Measurements from ENCODE around the gene AKAP6. TPM values are rescaled to one million over a fixed set of nuclear protein-coding genes. Genes with fewer than 3 reads are reported as not detected.

The AKAP6 gene
- total RNA-seq, 1 experiment from 2014 or later, result 1.9 TPM

DNA sequence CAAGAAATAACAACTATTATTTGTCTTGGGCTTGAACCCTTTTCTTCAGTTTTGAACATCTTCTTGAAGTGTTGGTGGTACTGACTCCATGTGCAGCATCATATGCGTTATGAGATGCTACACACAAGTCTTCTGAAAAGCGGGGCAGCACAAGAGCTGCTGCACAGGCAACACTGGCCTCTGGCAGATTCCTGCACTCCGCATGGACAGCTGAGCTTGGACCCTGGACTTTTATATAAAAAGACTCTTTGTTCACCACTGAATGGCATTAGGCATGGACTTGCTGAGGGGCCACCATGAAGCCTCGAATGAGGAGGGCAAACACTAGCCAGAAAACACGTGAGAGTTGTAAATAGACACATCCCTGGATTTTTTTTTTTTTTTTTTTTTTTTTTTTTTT, 398.7 kb downstream of the AKAP6 start (continued):
- TF ChIP-seq EZH2 (IDR thresholded peaks at IDR 0.05) (no peak), YY1 (IDR thresholded peaks at IDR 0.05; ENCODE audit: extremely low read depth, insufficient replicate concordance, low read depth, low read length) (no peak), EZH2phosphoT487 (IDR thresholded peaks at IDR 0.05; ENCODE audit: borderline replicate concordance) (no peak), SRF (IDR thresholded peaks at IDR 0.05; ENCODE audit: low read depth) (no peak), CEBPB (IDR thresholded peaks at IDR 0.05; ENCODE audit: low read depth) (no peak), EGR1 (IDR thresholded peaks at IDR 0.05; ENCODE audit: low read depth) (no peak), SIN3A (IDR thresholded peaks at IDR 0.05; ENCODE audit: low read depth) (no peak), ELF1 (IDR thresholded peaks at IDR 0.05; ENCODE audit: borderline replicate concordance, low read depth) (no peak)

DNA sequence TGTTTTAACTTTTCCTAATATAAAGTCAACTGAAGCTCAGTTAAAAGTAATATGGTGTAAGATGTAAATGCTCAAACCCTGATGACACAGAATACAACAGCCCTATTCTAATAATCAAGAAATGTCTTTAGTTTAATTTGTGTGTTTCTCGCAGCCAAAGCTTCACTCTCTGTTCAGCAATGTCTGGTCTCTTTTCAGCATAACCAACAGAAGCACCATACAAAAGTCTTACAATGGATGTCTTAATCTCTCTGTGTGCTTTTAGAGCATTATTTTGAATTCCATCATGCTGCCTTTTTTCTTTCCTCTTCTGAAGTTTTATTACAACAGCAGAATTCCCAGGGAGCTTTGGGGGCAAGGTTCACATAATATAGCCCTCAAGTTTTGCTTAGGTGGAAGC, 399.4 kb downstream of the AKAP6 start:
- Histone ChIP-seq H4K20me1 (ENCODE audit: insufficient read depth) (no peaks in the 10 kb centered on the region), H3K4me2 (ENCODE audit: low read length) (no peak overlapping the region), H3K4me3 (replicated peaks in 1 of 2; ENCODE audit: low read depth in 1 of 2, low read length in 2 of 2) (no peak overlapping the region), H3K9me2 (ENCODE audit: insufficient read depth) (no peaks in the 10 kb centered on the region), H3K27me3 (ENCODE audit: insufficient read depth, low read length) (peaks cover 17% of the 10 kb centered on the region), H3K9ac (ENCODE audit: low read length) (no peak overlapping the region), H3K4me1 (ENCODE audit: control insufficient read depth in 1 of 2, insufficient read depth in 2 of 2, low read length in 2 of 2) (no peaks in the 10 kb centered on the region), H3K36me3 (ENCODE audit: control insufficient read depth in 1 of 2, insufficient read depth in 2 of 2, low read length in 2 of 2) (no peaks in the 10 kb centered on the region), H3K9me3 (ENCODE audit: control insufficient read depth in 1 of 2, insufficient read depth in 1 of 2, low read depth in 1 of 2, low read length in 2 of 2) (no peaks in the 10 kb centered on the region), H3K79me2 (ENCODE audit: insufficient read depth, low read length) (no peaks in the 10 kb centered on the region), H2AFZ (ENCODE audit: low read depth, low read length, poor library complexity, severe bottlenecking) (no peak overlapping the region), H3K27ac (ENCODE audit: low read depth, low read length) (no peak overlapping the region)
- TF ChIP-seq TCF7L2 (IDR thresholded peaks at IDR 0.05; ENCODE audit: borderline replicate concordance, extremely low read depth, insufficient read depth, insufficient read length) (no peak), CBX3 (IDR thresholded peaks at IDR 0.05; ENCODE audit: low read depth) (no peak), SIN3A (IDR thresholded peaks at IDR 0.05; ENCODE audit: low read depth) (no peak), EZH2 (IDR thresholded peaks at IDR 0.05) (no peak), SP1 (IDR thresholded peaks at IDR 0.05; ENCODE audit: low read depth) (no peak), ZNF274 (IDR thresholded peaks at IDR 0.05; ENCODE audit: low read depth, low read length) (no peak), CEBPB (IDR thresholded peaks at IDR 0.05; ENCODE audit: low read depth) (no peak), ELF1 (IDR thresholded peaks at IDR 0.05; ENCODE audit: borderline replicate concordance, low read depth) (no peak), SRF (IDR thresholded peaks at IDR 0.05; ENCODE audit: low read depth) (no peak), RAD21 (IDR thresholded peaks at IDR 0.05; ENCODE audit: low read depth) (no peak), POLR2AphosphoS5 (IDR thresholded peaks at IDR 0.05; ENCODE audit: low read depth, low read length) (no peak), EZH2phosphoT487 (IDR thresholded peaks at IDR 0.05; ENCODE audit: borderline replicate concordance) (no peak)
- TF ChIP-seq, protein P1, sequence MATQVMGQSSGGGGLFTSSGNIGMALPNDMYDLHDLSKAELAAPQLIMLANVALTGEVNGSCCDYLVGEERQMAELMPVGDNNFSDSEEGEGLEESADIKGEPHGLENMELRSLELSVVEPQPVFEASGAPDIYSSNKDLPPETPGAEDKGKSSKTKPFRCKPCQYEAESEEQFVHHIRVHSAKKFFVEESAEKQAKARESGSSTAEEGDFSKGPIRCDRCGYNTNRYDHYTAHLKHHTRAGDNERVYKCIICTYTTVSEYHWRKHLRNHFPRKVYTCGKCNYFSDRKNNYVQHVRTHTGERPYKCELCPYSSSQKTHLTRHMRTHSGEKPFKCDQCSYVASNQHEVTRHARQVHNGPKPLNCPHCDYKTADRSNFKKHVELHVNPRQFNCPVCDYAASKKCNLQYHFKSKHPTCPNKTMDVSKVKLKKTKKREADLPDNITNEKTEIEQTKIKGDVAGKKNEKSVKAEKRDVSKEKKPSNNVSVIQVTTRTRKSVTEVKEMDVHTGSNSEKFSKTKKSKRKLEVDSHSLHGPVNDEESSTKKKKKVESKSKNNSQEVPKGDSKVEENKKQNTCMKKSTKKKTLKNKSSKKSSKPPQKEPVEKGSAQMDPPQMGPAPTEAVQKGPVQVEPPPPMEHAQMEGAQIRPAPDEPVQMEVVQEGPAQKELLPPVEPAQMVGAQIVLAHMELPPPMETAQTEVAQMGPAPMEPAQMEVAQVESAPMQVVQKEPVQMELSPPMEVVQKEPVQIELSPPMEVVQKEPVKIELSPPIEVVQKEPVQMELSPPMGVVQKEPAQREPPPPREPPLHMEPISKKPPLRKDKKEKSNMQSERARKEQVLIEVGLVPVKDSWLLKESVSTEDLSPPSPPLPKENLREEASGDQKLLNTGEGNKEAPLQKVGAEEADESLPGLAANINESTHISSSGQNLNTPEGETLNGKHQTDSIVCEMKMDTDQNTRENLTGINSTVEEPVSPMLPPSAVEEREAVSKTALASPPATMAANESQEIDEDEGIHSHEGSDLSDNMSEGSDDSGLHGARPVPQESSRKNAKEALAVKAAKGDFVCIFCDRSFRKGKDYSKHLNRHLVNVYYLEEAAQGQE (IDR thresholded peaks at IDR 0.05; ENCODE audit: low read depth), result no peak
- TF ChIP-seq, protein P2, sequence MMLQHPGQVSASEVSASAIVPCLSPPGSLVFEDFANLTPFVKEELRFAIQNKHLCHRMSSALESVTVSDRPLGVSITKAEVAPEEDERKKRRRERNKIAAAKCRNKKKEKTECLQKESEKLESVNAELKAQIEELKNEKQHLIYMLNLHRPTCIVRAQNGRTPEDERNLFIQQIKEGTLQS (IDR thresholded peaks at IDR 0.05), result no peak
- TF ChIP-seq, protein P3, sequence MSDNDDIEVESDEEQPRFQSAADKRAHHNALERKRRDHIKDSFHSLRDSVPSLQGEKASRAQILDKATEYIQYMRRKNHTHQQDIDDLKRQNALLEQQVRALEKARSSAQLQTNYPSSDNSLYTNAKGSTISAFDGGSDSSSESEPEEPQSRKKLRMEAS (IDR thresholded peaks at IDR 0.05), result no peak
- TF ChIP-seq, protein P4, sequence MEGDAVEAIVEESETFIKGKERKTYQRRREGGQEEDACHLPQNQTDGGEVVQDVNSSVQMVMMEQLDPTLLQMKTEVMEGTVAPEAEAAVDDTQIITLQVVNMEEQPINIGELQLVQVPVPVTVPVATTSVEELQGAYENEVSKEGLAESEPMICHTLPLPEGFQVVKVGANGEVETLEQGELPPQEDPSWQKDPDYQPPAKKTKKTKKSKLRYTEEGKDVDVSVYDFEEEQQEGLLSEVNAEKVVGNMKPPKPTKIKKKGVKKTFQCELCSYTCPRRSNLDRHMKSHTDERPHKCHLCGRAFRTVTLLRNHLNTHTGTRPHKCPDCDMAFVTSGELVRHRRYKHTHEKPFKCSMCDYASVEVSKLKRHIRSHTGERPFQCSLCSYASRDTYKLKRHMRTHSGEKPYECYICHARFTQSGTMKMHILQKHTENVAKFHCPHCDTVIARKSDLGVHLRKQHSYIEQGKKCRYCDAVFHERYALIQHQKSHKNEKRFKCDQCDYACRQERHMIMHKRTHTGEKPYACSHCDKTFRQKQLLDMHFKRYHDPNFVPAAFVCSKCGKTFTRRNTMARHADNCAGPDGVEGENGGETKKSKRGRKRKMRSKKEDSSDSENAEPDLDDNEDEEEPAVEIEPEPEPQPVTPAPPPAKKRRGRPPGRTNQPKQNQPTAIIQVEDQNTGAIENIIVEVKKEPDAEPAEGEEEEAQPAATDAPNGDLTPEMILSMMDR (IDR thresholded peaks at IDR 0.05 in 2 of 3, conservative IDR thresholded peaks at IDR 0.05 in 1 of 3; ENCODE audit: borderline replicate concordance in 1 of 3, insufficient read depth in 1 of 3, low read depth in 2 of 3, low read length in 2 of 3), result no peak
- RAD21 ChIA-PET (ENCODE audit: low non-redundant PET in 1 of 2, low total read pairs in 2 of 2, uncharacterized antibody in 2 of 2, unreplicated experiment in 2 of 2), result no interaction called here
- no TSS peak for BruUV-seq (replicated peaks)
- intact Hi-C loops (cut with micrococcal nuclease), result no loop called here
- POLR2A ChIA-PET, result no interaction called here
- CTCF ChIA-PET, result no interaction called here
- DNase-seq (ENCODE audit: low read depth, low spot score) (no peak), ATAC-seq (no peak)
